Measurements from ENCODE around the gene ING1. TPM values are rescaled to one million over a fixed set of nuclear protein-coding genes. Genes with fewer than 3 reads are reported as not detected.
"Not testable (repeated sequence)": the region's sequence is repeated elsewhere in the genome, so short reads cannot be mapped to it uniquely, and the experiment has no call there.

ING1 gene
- 14.5 TPM for polyA plus RNA-seq (2013, experiment 1 of 2; ENCODE audit: insufficient read length)
- polyA plus RNA-seq (2013, experiment 2 of 2; ENCODE audit: insufficient read length): 14.8 TPM

GRCh38 chr13:110713642-110713952 is at the start of gene ING1:
TSS of gene ING1 (plus strand) at chr13:110713700. CDS start at chr13:110714150, 450 bp downstream.
- DNase-seq: no peak

- no peak for DNase-seq
Measured at GRCh38 chr13:110664041-110664440, 49.5 kb upstream of the ING1 start.

- no peak for DNase-seq
Measured at GRCh38 chr13:110664673-110665072, 48.8 kb upstream of the ING1 start.

GRCh38 chr13:110665491-110666254 is 47.8 kb upstream of the ING1 start:
- DNase-seq: no peak

GRCh38 chr13:110666255-110666533 is 47.3 kb upstream of the ING1 start:
- DNase-seq: no peak

- DNase-seq: no peak
Measured at GRCh38 chr13:110669036-110669435, 44.5 kb upstream of the ING1 start.

- DNase-seq: not testable (repeated sequence)
Measured at GRCh38 chr13:110669814-110670213, 43.7 kb upstream of the ING1 start.

- DNase-seq: no peak
Measured at GRCh38 chr13:110676595-110677587, 36.6 kb upstream of the ING1 start.

GRCh38 chr13:110677731-110678545 is 35.6 kb upstream of the ING1 start:
- no peak for DNase-seq

GRCh38 chr13:110680852-110681251 is 32.6 kb upstream of the ING1 start:
- DNase-seq: no peak

GRCh38 chr13:110681868-110682550 is 31.5 kb upstream of the ING1 start:
- no peak for DNase-seq

- no peak for DNase-seq
Measured at GRCh38 chr13:110682746-110683145, 30.8 kb upstream of the ING1 start.

GRCh38 chr13:110683203-110683883 is 30.2 kb upstream of the ING1 start:
- no peak for DNase-seq

- DNase-seq: no peak
Measured at GRCh38 chr13:110683921-110684320, 29.6 kb upstream of the ING1 start.

GRCh38 chr13:110684388-110685056 is 29.0 kb upstream of the ING1 start:
- no peak for DNase-seq

GRCh38 chr13:110685305-110686020 is 28.0 kb upstream of the ING1 start:
- peak; percentile 61 for DNase-seq

- DNase-seq: no peak
Measured at GRCh38 chr13:110687736-110688135, 25.8 kb upstream of the ING1 start.

GRCh38 chr13:110689041-110689440 is 24.5 kb upstream of the ING1 start:
- no peak for DNase-seq

- no peak for DNase-seq
Measured at GRCh38 chr13:110689711-110690110, 23.8 kb upstream of the ING1 start.

GRCh38 chr13:110690516-110690915 is 23.0 kb upstream of the ING1 start:
- no peak for DNase-seq

Measured in fibroblast of skin of abdomen (primary cell).